Skin epidermis (tissue), 12 donors: Measurements from ENCODE around the gene PAK6.

ENCODE experiments used
- H3K27ac ChIP-seq, 21 experiments: fragments of 200-600 bp; sonication (generic) in 11 of 21; one replicate each; pipeline ENCODE4 v1.5.0; 2020; ENCODE audit warnings: mild to moderate bottlenecking in 3 of 21, inconsistent platforms in 2 of 21, moderate library complexity in 2 of 21
- H3K4me3 ChIP-seq, 7 experiments: fragments of 200-600 bp; sonication (generic) in 2 of 7; one replicate each; pipeline ENCODE4 v1.5.0; 2020; ENCODE audit warnings: inconsistent platforms in 2 of 7, mild to moderate bottlenecking in 2 of 7, moderate library complexity in 1 of 7

Gene PAK6

DNA sequence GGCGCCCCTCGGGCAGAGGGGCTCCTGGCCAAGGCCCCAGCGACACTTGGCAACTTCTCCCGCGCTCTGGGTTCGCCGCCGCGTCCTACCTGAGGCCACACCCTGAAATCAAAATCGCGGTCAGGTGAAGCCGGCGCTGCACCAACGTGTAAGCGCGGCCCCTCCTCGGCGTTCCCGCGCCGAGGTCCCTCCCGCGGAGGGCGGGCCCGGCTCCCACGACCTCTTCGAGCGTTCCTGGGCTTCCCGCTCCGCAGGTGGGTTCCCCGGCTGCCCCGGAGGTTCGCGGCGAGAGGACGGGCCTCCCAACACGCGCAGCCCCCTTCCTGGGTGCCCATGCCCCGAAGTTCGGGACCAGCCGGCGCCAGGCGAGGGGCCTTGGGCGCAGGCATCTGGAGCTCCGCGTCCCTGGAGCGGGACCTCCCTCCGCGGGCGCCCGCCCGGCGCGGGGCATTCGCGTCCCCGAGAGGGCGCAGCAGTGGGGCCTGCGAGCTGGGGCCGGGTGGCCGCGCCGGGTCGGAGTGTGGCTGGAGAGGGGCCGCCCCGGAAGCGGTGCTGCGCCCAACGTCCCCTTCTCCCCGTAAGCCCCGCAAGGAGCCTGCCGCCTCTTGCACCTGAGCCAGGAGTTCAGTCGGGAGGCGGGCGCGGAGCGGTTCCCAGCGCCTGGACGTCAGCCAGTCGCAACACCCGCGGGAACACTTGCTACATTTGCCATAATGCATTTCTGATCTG, 13.7 kb downstream of the PAK6 start:
- Histone ChIP-seq H3K4me3 (peak overlapping the region; percentile 29 to 59 (median 49)), H3K27ac (peak overlapping the region in 19 of 21 experiments; percentile 2 to 83 (median 51))

DNA sequence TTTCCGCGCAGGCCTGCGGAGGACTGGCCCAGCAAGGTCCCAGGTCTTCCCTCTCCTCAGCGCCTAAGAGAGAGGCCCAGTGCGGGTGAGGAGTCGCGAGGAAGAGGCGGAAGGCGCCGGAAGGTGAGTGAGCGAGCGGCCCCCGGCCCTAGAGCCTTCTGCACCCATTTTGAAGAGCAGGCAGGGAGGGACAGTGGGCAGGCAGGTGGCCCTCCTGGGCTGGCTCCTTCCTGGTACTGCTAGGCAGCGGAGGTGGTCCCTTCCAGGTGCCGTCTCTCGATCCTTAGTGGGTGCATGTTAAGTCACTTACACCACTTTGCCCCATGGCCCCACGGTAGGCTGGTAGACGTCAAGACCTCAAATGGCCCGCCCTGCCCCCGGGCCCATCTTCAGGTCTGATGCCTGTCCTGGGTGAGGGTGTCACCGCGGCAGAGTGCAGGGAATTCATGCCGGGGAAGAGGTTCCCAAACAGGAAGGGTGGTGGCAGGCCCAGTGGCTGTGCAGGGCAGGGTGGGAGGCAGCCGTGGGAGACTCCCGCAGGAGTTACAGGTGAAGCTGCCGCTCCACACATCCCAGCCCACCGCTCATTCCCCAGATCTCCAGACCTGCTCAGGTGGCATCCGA, 14.4 kb downstream of the PAK6 start:
- H3K27ac ChIP-seq, result peak overlapping the region in 17 of 21 experiments; percentile 14 to 83 (median 51)
- peak overlapping the region; percentile 29 to 59 (median 49) for H3K4me3 ChIP-seq

DNA sequence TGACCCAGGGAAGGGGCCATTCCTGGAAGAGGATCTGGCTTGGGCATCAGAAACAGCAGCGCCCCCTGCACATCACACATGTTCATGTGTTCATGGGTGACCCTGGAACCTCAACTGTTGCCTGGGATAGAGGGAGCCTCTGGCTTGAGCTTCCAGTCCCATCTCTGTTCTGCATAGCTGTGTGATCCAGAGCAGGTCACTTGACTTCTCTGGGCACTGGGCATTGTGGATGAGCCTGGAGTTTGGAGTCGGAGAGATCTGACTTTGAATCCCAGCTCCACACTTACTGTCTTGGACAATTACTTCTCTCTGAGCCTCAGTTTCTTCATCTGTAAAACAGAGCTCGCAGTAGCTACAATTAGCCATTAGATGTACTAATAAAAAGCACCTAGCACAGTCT, 15.6 kb downstream of the PAK6 start:
- no peak overlapping the region for H3K27ac ChIP-seq
- no peak overlapping the region for H3K4me3 ChIP-seq

DNA sequence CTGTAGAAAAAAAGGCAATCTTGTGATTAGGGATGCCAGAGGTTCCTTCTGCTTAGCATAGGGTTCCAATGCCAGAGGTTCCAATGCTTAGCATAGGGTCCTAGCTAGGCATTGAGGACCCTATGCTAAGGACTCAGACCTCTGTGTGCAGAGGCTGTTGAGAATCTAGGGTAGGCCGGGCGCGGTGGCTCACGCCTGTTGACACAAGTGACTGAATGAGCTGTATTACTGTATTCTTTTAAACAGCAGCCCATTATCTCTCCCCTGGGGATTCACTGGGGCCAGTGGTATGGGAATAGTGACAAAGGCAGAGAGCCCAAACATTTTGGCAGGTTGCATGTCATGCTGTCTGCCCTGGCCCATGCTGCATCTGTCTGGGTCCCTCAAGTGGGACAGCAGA, 16.2 kb downstream of the PAK6 start:
- Histone ChIP-seq H3K4me3 (no peak overlapping the region), H3K27ac (no peak overlapping the region)

DNA sequence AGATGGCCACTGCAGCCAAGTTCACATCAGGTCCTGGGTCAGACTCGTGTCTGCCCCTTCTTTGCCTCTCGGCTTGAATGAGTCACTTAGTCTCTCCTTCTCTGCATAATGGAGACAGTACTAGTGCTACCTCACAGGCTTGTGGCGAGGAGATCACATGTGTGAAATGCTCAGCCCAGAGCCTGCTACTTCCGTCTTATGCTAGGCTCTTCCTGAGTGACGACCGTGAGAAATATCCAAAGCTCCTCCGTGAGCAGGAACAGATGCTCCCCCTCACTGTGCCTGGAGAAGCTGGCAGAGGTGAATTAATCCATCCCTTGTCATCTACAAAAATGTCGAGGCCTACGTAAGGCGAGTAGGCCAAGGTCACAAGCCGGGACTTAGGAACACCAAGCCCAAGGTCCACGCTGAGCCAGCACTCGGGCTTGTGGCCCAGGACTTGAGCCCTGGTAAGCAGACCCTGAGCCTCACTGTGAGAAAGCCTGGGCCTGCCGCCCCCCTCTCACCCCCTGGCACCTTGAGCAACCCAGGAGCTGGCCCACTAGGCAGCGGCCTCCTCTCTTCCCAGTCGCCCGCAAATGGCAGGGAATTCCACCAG, 17.9 kb downstream of the PAK6 start:
- Histone ChIP-seq H3K27ac (no peak overlapping the region), H3K4me3 (no peak overlapping the region)

- H3K27ac ChIP-seq, result no peak overlapping the region
- no peak overlapping the region for H3K4me3 ChIP-seq
Measured at GRCh38 chr15:40257656-40258450, 19.0 kb downstream of the PAK6 start.

- Histone ChIP-seq H3K4me3 (no peak overlapping the region), H3K27ac (no peak overlapping the region)
Measured at GRCh38 chr15:40258544-40258943, 19.7 kb downstream of the PAK6 start.

DNA sequence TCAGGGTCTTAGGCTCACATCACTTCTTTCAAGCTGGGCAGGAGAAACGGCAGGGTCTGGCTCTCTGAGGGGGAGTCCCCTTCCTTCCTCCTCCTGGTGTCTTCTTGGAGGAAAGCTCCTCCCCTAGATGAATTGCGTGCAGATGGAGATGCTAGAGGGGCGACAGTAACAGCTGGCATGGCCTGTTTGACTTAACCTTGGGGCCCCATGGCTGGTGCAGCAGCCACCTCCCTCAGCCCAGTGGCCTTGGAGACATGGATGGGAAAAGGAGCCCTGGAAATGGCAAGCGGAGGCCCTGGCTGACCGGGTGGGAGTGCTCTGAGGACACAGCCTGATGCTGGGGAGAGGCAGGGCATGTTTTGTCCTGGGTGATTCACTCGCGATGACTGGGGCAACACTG, 20.2 kb downstream of the PAK6 start:
- H3K27ac ChIP-seq, result no peak overlapping the region
- H3K4me3 ChIP-seq, result no peak overlapping the region

DNA sequence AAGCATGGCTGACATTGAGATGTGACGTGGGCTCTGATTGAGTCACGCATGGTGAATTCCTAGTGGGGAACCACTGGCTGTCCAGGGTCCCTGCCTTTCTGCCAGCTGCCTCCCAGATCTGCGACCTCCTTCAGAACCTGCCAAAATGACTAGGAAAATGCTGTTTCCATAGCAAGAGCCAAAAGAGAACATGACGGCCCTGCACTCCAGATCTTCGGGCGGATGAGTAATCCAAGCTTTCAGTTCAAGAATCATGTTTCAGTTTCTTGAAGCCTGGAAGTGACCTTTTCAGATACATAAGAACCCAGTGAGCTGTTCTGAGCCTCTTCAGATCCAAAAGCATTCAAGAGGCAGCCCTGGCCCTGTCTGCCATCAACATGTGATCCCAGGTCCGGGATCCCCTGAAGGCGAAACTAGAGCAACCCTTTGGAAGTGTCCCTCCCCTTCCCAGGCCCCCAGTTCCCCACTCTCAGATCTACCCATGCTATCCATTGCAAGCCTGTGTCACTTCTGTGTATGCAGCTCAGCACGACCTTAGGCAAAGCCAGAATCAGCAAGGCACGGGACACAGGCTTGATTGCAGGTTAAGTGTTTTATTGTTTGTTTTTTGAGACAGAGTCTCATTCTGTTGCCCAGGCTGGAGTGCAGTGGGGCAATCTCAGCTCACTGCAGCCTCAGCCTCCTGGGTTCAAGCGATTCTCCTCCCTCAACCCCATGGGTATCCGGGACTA, 24.3 kb downstream of the PAK6 start:
- H3K27ac ChIP-seq, result peak overlapping the region in 1 of 21 experiments; percentile 21
- H3K4me3 ChIP-seq, result no peak overlapping the region

DNA sequence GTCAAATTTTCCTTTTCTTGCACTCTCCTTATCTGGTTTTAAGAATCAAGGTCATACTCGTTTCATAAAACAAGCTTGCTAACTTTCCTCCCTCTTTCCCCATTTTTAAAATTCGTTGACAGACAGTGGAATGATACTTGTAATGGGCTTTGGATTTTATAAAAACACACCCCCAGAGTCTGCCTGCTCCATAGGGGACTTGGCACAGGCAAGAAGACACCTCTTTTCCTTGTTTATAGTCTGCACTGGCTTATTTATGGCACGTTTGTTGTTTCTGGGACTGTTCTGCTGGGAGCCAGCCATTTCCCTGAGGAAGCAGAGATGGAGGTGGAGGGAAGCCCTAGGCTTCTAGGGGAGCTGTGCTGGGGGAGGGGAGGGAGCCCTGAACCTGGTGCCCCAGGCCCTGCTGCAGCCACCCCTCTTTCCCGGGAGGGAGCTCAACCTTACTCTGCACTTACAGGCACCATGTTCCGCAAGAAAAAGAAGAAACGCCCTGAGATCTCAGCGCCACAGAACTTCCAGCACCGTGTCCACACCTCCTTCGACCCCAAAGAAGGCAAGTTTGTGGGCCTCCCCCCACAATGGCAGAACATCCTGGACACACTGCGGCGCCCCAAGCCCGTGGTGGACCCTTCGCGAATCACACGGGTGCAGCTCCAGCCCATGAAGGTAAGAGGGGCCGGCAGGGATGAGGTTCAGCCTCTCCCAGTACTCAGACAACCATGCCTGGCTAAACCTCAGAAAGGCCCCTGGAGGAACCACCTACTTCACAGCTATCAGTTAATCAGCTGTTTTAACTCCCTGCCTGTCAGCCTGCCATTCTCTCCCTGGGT, 25.7 kb downstream of the PAK6 start:
- Histone ChIP-seq H3K4me3 (no peak overlapping the region), H3K27ac (no peak overlapping the region)

DNA sequence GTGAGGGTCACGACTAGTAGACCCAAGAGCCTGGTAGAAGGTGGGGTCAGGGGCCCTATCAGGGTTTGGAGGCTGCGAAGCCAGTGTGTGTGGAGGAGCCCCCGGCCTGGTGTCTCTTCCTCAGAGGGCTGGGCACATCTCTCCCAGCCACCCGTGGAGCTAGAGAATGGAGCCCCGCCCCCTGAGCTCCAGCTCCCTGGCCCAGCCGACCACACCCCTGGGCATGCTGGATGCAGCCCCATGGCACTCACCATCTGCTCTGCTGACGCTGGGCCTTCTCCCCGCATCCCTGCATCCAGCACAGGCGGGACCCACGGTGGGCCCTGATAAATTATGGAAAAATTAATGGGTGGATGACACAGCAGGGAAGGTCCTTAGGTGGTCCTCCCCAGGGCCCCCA, 26.5 kb downstream of the PAK6 start:
- H3K4me3 ChIP-seq, result no peak overlapping the region
- H3K27ac ChIP-seq, result no peak overlapping the region

DNA sequence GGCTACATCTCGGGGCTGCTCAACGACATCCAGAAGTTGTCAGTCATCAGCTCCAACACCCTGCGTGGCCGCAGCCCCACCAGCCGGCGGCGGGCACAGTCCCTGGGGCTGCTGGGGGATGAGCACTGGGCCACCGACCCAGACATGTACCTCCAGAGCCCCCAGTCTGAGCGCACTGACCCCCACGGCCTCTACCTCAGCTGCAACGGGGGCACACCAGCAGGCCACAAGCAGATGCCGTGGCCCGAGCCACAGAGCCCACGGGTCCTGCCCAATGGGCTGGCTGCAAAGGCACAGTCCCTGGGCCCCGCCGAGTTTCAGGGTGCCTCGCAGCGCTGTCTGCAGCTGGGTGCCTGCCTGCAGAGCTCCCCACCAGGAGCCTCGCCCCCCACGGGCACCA, 27.0 kb downstream of the PAK6 start:
- Histone ChIP-seq H3K4me3 (no peak overlapping the region), H3K27ac (peak overlapping the region in 2 of 21 experiments; percentile 7 to 26)

DNA sequence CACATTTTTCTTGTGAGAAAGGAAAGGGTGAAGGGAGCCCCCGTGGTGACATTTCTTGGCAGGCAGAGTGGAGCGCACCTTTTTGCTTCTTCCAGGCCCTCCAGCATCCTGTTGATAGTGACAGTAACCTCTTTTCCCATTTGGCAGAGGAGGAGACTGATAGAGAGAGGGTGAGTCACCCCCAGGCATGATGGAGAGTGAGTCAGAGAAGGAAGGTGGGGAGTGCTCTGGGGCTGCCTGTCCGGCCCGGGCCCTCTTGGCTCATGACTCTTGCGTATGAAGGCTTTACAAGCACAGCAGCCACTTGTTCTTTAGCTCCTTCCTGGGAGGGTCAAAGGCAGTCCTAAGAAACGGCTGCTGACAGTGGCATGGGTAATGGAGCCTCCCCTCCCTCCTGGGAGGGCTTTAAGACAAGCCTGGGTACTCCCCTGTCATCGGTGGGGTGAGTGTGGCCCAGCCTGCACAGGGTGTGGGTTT, 28.0 kb downstream of the PAK6 start:
- H3K4me3 ChIP-seq, result no peak overlapping the region
- peak overlapping the region in 2 of 21 experiments; percentile 7 to 26 for H3K27ac ChIP-seq

DNA sequence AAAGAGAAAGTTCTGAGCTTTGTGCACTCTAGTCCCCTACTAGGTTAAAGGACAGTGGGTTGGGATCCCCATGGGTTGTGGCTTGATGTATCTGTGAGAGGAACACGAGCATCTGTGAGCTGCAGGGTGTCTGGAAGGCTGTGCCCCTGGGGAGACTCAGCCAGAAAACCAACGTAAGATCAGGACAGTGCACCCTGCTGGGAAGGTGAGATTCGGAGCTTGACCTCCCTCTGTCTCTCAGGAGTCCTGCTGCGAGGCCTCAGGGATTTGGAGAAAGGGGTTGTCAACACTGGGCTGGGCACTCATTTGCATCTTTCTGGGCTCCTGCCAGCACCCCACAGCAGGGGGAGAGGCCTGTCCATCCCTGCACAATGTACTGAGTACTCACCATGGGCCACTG, 28.8 kb downstream of the PAK6 start:
- Histone ChIP-seq H3K4me3 (no peak overlapping the region), H3K27ac (no peak overlapping the region)

- H3K27ac ChIP-seq, result no peak overlapping the region
- no peak overlapping the region for H3K4me3 ChIP-seq
Measured at GRCh38 chr15:40269604-40270003, 30.7 kb downstream of the PAK6 start.

GRCh38 chr15:40270246-40270995, 31.6 kb downstream of the PAK6 start:
- H3K27ac ChIP-seq, result no peak overlapping the region
- no peak overlapping the region for H3K4me3 ChIP-seq

DNA sequence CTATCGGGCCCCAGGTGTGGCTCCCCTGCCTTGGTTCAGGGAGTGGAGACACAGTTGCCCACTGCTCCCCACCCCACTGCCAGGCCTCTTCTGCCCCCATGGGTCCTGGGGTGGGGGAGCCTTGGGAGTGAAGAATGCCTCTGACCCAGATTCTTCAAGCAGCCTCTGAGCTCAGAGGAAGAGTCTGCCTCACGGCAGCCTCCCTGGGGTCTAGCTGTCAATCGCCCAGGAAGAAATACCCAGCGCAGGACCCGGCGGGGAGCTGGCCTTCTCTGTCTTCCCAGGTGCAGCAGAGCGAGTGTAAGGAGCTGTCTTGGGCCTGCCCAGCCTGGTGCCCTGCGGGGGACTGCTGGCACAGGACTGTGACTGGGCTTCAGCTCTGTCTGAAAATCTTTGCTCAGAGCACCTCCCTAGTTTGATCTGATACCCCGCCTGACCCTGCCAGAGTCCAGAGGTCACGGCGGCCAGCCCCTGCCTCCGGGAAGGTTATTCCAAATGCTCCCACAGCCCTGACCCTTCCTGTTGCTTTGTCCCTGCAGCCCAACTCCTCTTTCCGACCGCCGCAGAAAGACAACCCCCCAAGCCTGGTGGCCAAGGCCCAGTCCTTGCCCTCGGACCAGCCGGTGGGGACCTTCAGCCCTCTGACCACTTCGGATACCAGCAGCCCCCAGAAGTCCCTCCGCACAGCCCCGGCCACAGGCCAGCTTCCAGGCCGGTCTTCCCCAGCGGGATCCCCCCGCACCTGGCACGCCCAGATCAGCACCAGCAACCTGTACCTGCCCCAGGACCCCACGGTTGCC, 33.0 kb downstream of the PAK6 start:
- Histone ChIP-seq H3K4me3 (no peak overlapping the region), H3K27ac (no peak overlapping the region)
